IMR-90 (cell line): ENCODE results near the gene CDK10. TPM values are rescaled to one million over a fixed set of nuclear protein-coding genes. Genes with fewer than 3 reads are reported as not detected.

Source experiments
- ATAC-seq: fragments of 200-7000 bp; cut with Tn5 transposase; 2 replicates; pipeline ENCODE4 v1.9.1; 2020; ENCODE audit warnings: low read depth, mild to moderate bottlenecking, moderate library complexity
- BruUV-seq: library from RNA; stranded (reverse); fragments of 400-500 nt; replicated peaks from 2 replicates; lab custom pipeline; 2021; lab: Mats Ljungman, UMichigan
- CTCF ChIA-PET: fragments of 300-600 bp; formaldehyde crosslinking; extraction: SDS; loops from one replicate; lab custom pipeline; 2021; ENCODE audit warnings: antibody characterized with exemption; lab: Yijun Ruan, JAX
- POLR2A ChIA-PET: fragments of 300-600 bp; sonication (Branson Sonifier 250); formaldehyde crosslinking; loops from one replicate; lab custom pipeline; 2022; ENCODE audit warnings: antibody characterized with exemption; ENCODE audit not compliant: unreplicated experiment; lab: Charles Lee
- DNase-seq: peaks from one replicate; pipeline ENCODE4 v3.0.0; 2013
- H2AFZ ChIP-seq: replicated peaks from 2 replicates; pipeline ENCODE3; 2013; ENCODE audit warnings: low read length, mild to moderate bottlenecking; ENCODE audit not compliant: poor library complexity
- H2AK5ac ChIP-seq: 2 replicates; pipeline ENCODE4 v1.6.1; 2013; ENCODE audit warnings: low read depth, low read length, inconsistent platforms
- H2AK9ac ChIP-seq: replicated peaks from 2 replicates; pipeline ENCODE3; 2013; ENCODE audit warnings: mild to moderate bottlenecking, low read depth, low read length, moderate library complexity; ENCODE audit not compliant: poor library complexity
- H2BK120ac ChIP-seq: 2 replicates; pipeline ENCODE4 v1.6.1; 2013; ENCODE audit warnings: low read depth, low read length, inconsistent platforms
- H2BK15ac ChIP-seq: 3 replicates; pipeline ENCODE4 v1.6.1; 2013; ENCODE audit warnings: low read depth, low read length, inconsistent platforms
- H2BK20ac ChIP-seq: 2 replicates; pipeline ENCODE4 v1.6.1; 2013; ENCODE audit warnings: low read depth, mild to moderate bottlenecking, inconsistent platforms, low read length, moderate library complexity
- H2BK5ac ChIP-seq: 2 replicates; pipeline ENCODE4 v1.6.1; 2013; ENCODE audit warnings: mild to moderate bottlenecking, low read depth, low read length, inconsistent platforms; ENCODE audit not compliant: poor library complexity, severe bottlenecking
- H3K14ac ChIP-seq: replicated peaks from 2 replicates; pipeline ENCODE4 v1.6.1; 2013; ENCODE audit warnings: low read depth, low read length, inconsistent platforms
- H3K18ac ChIP-seq: 2 replicates; pipeline ENCODE4 v1.6.1; 2013; ENCODE audit warnings: low read depth, low read length, control low read depth
- H3K23ac ChIP-seq: 2 replicates; pipeline ENCODE4 v1.6.1; 2013; ENCODE audit warnings: low read depth, low read length, inconsistent platforms
- H3K27ac ChIP-seq: 2 replicates; pipeline ENCODE4 v1.5.1; 2013; ENCODE audit warnings: mild to moderate bottlenecking, control low read depth, low read length; ENCODE audit not compliant: insufficient read depth
- H3K27me3 ChIP-seq: 2 replicates; pipeline ENCODE4 v1.6.1; 2013; ENCODE audit warnings: low read length; ENCODE audit not compliant: control insufficient read depth, insufficient read depth
- H3K36me3 ChIP-seq: 2 replicates; pipeline ENCODE4 v1.6.1; 2013; ENCODE audit warnings: low read length, mixed read lengths; ENCODE audit not compliant: control insufficient read depth, insufficient read depth
- H3K4ac ChIP-seq: 2 replicates; pipeline ENCODE4 v1.6.1; 2013; ENCODE audit warnings: low read depth, low read length, inconsistent platforms
- H3K4me1 ChIP-seq: 2 replicates; pipeline ENCODE4 v1.6.1; 2013; ENCODE audit warnings: low read length, mixed read lengths; ENCODE audit not compliant: control insufficient read depth, insufficient read depth
- H3K4me2 ChIP-seq: 2 replicates; pipeline ENCODE4 v1.6.1; 2013; ENCODE audit warnings: low read depth, mild to moderate bottlenecking, control low read depth, low read length, moderate library complexity
- H3K4me3 ChIP-seq: 2 replicates; pipeline ENCODE4 v1.5.1; 2013; ENCODE audit warnings: low read depth, mild to moderate bottlenecking, control low read depth, low read length, moderate library complexity; ENCODE audit not compliant: insufficient read depth
- H3K56ac ChIP-seq: 2 replicates; pipeline ENCODE4 v1.6.1; 2013; ENCODE audit warnings: low read length, inconsistent platforms; ENCODE audit not compliant: insufficient read depth; ENCODE audit errors: extremely low read depth
- H3K79me1 ChIP-seq, 2 experiments: 2 replicates each; pipeline ENCODE4 v1.6.1; 2013; ENCODE audit warnings: low read length in 2 of 2, inconsistent platforms in 1 of 2, low read depth in 1 of 2
- H3K9ac ChIP-seq: 2 replicates; pipeline ENCODE4 v1.6.1; 2013; ENCODE audit warnings: low read depth, low read length, control low read depth
- H3K9me1 ChIP-seq: 2 replicates; pipeline ENCODE4 v1.6.1; 2013; ENCODE audit warnings: low read length, inconsistent platforms; ENCODE audit not compliant: insufficient read depth
- H3K9me3 ChIP-seq: 2 replicates; pipeline ENCODE4 v1.6.1; 2013; ENCODE audit warnings: low read length; ENCODE audit not compliant: control insufficient read depth, insufficient read depth
- H4K20me1 ChIP-seq: 2 replicates; pipeline ENCODE4 v1.6.1; 2013; ENCODE audit warnings: low read length, inconsistent platforms; ENCODE audit not compliant: insufficient read depth
- H4K5ac ChIP-seq: 2 replicates; pipeline ENCODE4 v1.6.1; 2013; ENCODE audit warnings: mild to moderate bottlenecking, low read depth, low read length, control low read depth
- H4K8ac ChIP-seq, 2 experiments: 2 replicates each; pipeline ENCODE4 v1.6.1; 2013; ENCODE audit warnings: low read depth in 2 of 2, low read length in 2 of 2, control low read depth in 1 of 2, inconsistent platforms in 1 of 2
- H4K91ac ChIP-seq: 2 replicates; pipeline ENCODE4 v1.6.1; 2013; ENCODE audit warnings: low read depth, low read length, inconsistent platforms; ENCODE audit not compliant: insufficient read depth
- CTCF ChIP-seq: conservative IDR thresholded peaks from 2 replicates; pipeline ENCODE4 v1.5.1; 2012; ENCODE audit warnings: mild to moderate bottlenecking, low read depth, low read length, improper control_type of control experiment
- MAZ ChIP-seq: IDR thresholded peaks from 2 replicates; pipeline ENCODE4 v1.6.1; 2012; ENCODE audit warnings: low read depth, mild to moderate bottlenecking, low read length, improper control_type of control experiment, moderate library complexity, borderline replicate concordance
- NFE2L2 ChIP-seq: fragments of 150-350 bp; IDR thresholded peaks from 2 replicates; pipeline ENCODE4 v1.6.1; 2016; ENCODE audit warnings: low read depth, mild to moderate bottlenecking, low read length
- WGBS, 2 experiments: methylation state at CpG; one replicate each; pipeline versions ENCODE4 v1.1.5 to v1.1.7; 2013; ENCODE audit warnings: missing lambda C conversion rate in 2 of 2; ENCODE audit not compliant: insufficient read length in 1 of 2; ENCODE audit errors: extremely low coverage in 2 of 2; 5-methylcytosine and 5-hydroxymethylcytosine counted together
- dilution Hi-C: fragments of 300-500 bp; cut with HindIII; formaldehyde crosslinking; loops from one replicate; pipeline ENCODE4 v1.14.3; 2018; ENCODE audit warnings: low sequenced_read_pairs; ENCODE audit not compliant: unreplicated experiment
- in situ Hi-C: fragments of 300-500 bp; cut with MboI; formaldehyde crosslinking; loops from 3 replicates; pipeline ENCODE4 v1.14.3; 2019; ENCODE audit warnings: low sequenced_read_pairs, inconsistent platforms, mixed read lengths
- intact Hi-C: fragments of 100-400 bp; cut with micrococcal nuclease; formaldehyde crosslinking; loops from 2 replicates; pipeline ENCODE4 v1.10.0; 2022
- polyA plus RNA-seq, 3 experiments: library from polyadenylated mRNA; depleted of rRNA; stranded (reverse); fragments of >200 nt; gene quantifications; 2 replicates each; pipeline ENCODE4 v1.2.3, GENCODE V29; 2012; ENCODE audit warnings: low replicate concordance in 1 of 3
- total RNA-seq: library from RNA; depleted of rRNA; stranded (reverse); fragments of >200 nt; gene quantifications from 2 replicates; pipeline ENCODE4 v1.2.3, GENCODE V29; 2012
- TF ChIP-seq, protein P1 (sequence below): fragments of 150-350 bp; IDR thresholded peaks from 2 replicates; pipeline ENCODE4 v1.6.1; 2017; ENCODE audit warnings: mild to moderate bottlenecking, antibody characterized with exemption, low read length, low read depth

CDK10 gene
- total and polyA plus RNA-seq, 2 of the 4 experiments (the other 2 are of a cell fraction), result 19.5 to 61.8 TPM

- H2AK5ac ChIP-seq, result no peak overlapping the region
- dilution Hi-C loops, result no loop called here
These were observed 30.0 kb downstream of the CDK10 start for GRCh38 chr16:89716493-89716892.

More at GRCh38 chr16:89716493-89716892, 30.0 kb downstream of the CDK10 start:
- Histone ChIP-seq H3K18ac (no peak overlapping the region), H3K4me3 (no peak overlapping the region), H2BK5ac (no peak overlapping the region), H3K23ac (no peak overlapping the region), H4K20me1 (peaks cover 4% of the 10 kb centered on the region), H2BK120ac (no peak overlapping the region), H3K14ac (no peak overlapping the region), H3K9me3 (no peaks in the 10 kb centered on the region), H3K4ac (no peak overlapping the region), H2BK15ac (no peak overlapping the region), H2BK20ac (no peak overlapping the region), H4K91ac (no peak overlapping the region), H4K8ac (no peak overlapping the region), H3K9me1 (no peaks in the 10 kb centered on the region), H3K36me3 (peaks cover 8% of the 10 kb centered on the region; the same call in 1 of the 2 replicates), H3K56ac (no peak overlapping the region), H4K5ac (no peak overlapping the region), H3K27me3 (no peaks in the 10 kb centered on the region), H2AFZ (peak overlapping the region; percentile 32), H3K4me2 (no peak overlapping the region), H3K9ac (no peak overlapping the region), H3K4me1 (peaks cover 10% of the 10 kb centered on the region), H3K27ac (no peak overlapping the region), H2AK9ac (no peak overlapping the region), H3K79me1 (peaks cover 13 to 32% of the 10 kb centered on the region in 2 experiments)
- ChIA-PET POLR2A (no interaction called here), CTCF (interaction anchor here (1.4 kb wide), 1 partner anchor 11 kb away, joined by 6 read pairs; no protein-coding TSS in a partner anchor)
- in situ Hi-C loops (no loop called here), intact Hi-C loops (no loop called here)
- ATAC-seq (no peak), DNase-seq (no peak)
- BruUV-seq, result no TSS peak
- WGBS, 2 experiments, result 82% methylated on average over 2 of the region's 15 CpGs; no CpG with 5 or more reads in 1 of the 2 experiments
- TF ChIP-seq CTCF (no peak), MAZ (no peak), NFE2L2 (no peak)
- TF ChIP-seq, protein P1, sequence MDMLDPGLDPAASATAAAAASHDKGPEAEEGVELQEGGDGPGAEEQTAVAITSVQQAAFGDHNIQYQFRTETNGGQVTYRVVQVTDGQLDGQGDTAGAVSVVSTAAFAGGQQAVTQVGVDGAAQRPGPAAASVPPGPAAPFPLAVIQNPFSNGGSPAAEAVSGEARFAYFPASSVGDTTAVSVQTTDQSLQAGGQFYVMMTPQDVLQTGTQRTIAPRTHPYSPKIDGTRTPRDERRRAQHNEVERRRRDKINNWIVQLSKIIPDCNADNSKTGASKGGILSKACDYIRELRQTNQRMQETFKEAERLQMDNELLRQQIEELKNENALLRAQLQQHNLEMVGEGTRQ, result no peak
